Mesenchymal stem cell (in vitro differentiated cells and primary cell): Measurements from ENCODE around the gene ARHGAP6.

Experiments
- DNase-seq: peaks from one replicate; pipeline ENCODE4 v3.0.0-alpha.2; 2013
- H2AFZ ChIP-seq: one replicate; pipeline ENCODE4 v1.6.1; 2013; ENCODE audit warnings: low read depth, mild to moderate bottlenecking, control low read depth, inconsistent platforms, low read length, moderate library complexity
- H2AK5ac ChIP-seq: 2 replicates; pipeline ENCODE4 v1.6.1; 2013; ENCODE audit warnings: low read length, moderate library complexity, mild to moderate bottlenecking, inconsistent platforms; ENCODE audit not compliant: severe bottlenecking
- H2BK120ac ChIP-seq: one replicate; pipeline ENCODE4 v1.6.1; 2013; ENCODE audit warnings: low read depth, mild to moderate bottlenecking, inconsistent platforms, low read length, moderate library complexity
- H2BK12ac ChIP-seq, 2 experiments: one replicate each; pipeline ENCODE4 v1.6.1; 2013; ENCODE audit warnings: inconsistent platforms in 2 of 2, low read length in 2 of 2, mild to moderate bottlenecking in 2 of 2, moderate library complexity in 2 of 2, control low read depth in 1 of 2
- H2BK15ac ChIP-seq: one replicate; pipeline ENCODE4 v1.6.1; 2013; ENCODE audit warnings: mild to moderate bottlenecking, low read depth, inconsistent platforms; ENCODE audit not compliant: poor library complexity, severe bottlenecking
- H2BK5ac ChIP-seq: 2 replicates; pipeline ENCODE4 v1.6.1; 2013; ENCODE audit warnings: low read depth, mild to moderate bottlenecking, low read length, control low read depth, inconsistent platforms; ENCODE audit not compliant: poor library complexity, severe bottlenecking
- H3K14ac ChIP-seq, 2 experiments: one replicate each; pipeline ENCODE4 v1.6.1; 2013; ENCODE audit warnings: inconsistent platforms in 2 of 2, low read length in 2 of 2, control low read depth in 1 of 2, mild to moderate bottlenecking in 1 of 2, moderate library complexity in 1 of 2
- H3K18ac ChIP-seq, 2 experiments: one replicate each; pipeline ENCODE4 v1.6.1; 2013; ENCODE audit warnings: inconsistent platforms in 2 of 2, low read length in 2 of 2, control low read depth in 1 of 2, low read depth in 1 of 2, mild to moderate bottlenecking in 1 of 2
- H3K23ac ChIP-seq, 2 experiments: one replicate each; pipeline ENCODE4 v1.6.1; 2013; ENCODE audit warnings: inconsistent platforms in 2 of 2, low read length in 2 of 2, mild to moderate bottlenecking in 2 of 2, moderate library complexity in 2 of 2, control low read depth in 1 of 2
- H3K27ac ChIP-seq: 2 replicates; pipeline ENCODE4 v1.5.1; 2013; ENCODE audit warnings: mild to moderate bottlenecking, moderate library complexity, low read length, control low read depth, inconsistent platforms; ENCODE audit not compliant: poor library complexity, severe bottlenecking
- H3K27me3 ChIP-seq, 2 experiments: 2 replicates each; pipeline versions ENCODE4 v1.6.1 to v1.7.0; 2013; ENCODE audit warnings: low read length in 2 of 2, mild to moderate bottlenecking in 2 of 2, moderate library complexity in 2 of 2, control low read depth in 1 of 2, inconsistent platforms in 1 of 2; ENCODE audit not compliant: control insufficient read depth in 1 of 2, insufficient read depth in 1 of 2
- H3K36me3 ChIP-seq, 2 experiments: 2 replicates each; pipeline versions ENCODE4 v1.6.1 to v1.7.0; 2013; ENCODE audit warnings: low read length in 2 of 2, control low read depth in 1 of 2, inconsistent platforms in 1 of 2, low read depth in 1 of 2, mild to moderate bottlenecking in 1 of 2; ENCODE audit not compliant: insufficient read depth in 2 of 2, control insufficient read depth in 1 of 2
- H3K4ac ChIP-seq, 2 experiments: one replicate each; pipeline ENCODE4 v1.6.1; 2013; ENCODE audit warnings: inconsistent platforms in 2 of 2, low read length in 2 of 2, mild to moderate bottlenecking in 2 of 2, moderate library complexity in 2 of 2, control low read depth in 1 of 2, low read depth in 1 of 2
- H3K4me1 ChIP-seq: 2 replicates; pipeline ENCODE4 v1.6.1; 2013; ENCODE audit warnings: low read depth, low read length, control low read depth; ENCODE audit not compliant: control insufficient read depth, insufficient read depth
- H3K4me2 ChIP-seq: 2 replicates; pipeline ENCODE4 v1.6.1; 2013; ENCODE audit warnings: low read length, mild to moderate bottlenecking, inconsistent platforms; ENCODE audit not compliant: poor library complexity, severe bottlenecking
- H3K4me3 ChIP-seq, 2 experiments: 2 replicates each; pipeline versions ENCODE4 v1.5.1 to v1.7.0; 2013; ENCODE audit warnings: low read length in 2 of 2, mild to moderate bottlenecking in 2 of 2, control low read depth in 1 of 2, low read depth in 1 of 2; ENCODE audit not compliant: insufficient read depth in 1 of 2
- H3K79me1 ChIP-seq: replicated peaks from 2 replicates; pipeline ENCODE4 v1.6.1; 2013; ENCODE audit warnings: mild to moderate bottlenecking, control low read depth, low read length, inconsistent platforms; ENCODE audit not compliant: poor library complexity, severe bottlenecking
- H3K9ac ChIP-seq: 2 replicates; pipeline ENCODE4 v1.7.0; 2013; ENCODE audit warnings: mild to moderate bottlenecking, low read length, moderate library complexity
- H3K9me3 ChIP-seq: 2 replicates; pipeline ENCODE4 v1.7.0; 2013; ENCODE audit warnings: mild to moderate bottlenecking, low read length; ENCODE audit not compliant: control insufficient read depth
- H4K8ac ChIP-seq: one replicate; pipeline ENCODE4 v1.6.1; 2013; ENCODE audit warnings: inconsistent platforms, mild to moderate bottlenecking, low read length, moderate library complexity
- H4K91ac ChIP-seq: one replicate; pipeline ENCODE4 v1.6.1; 2013; ENCODE audit warnings: mild to moderate bottlenecking, low read length, inconsistent platforms
- WGBS: methylation state at CpG from one replicate; pipeline ENCODE4 v1.1.7; 2013; ENCODE audit warnings: mixed read lengths; 5-methylcytosine and 5-hydroxymethylcytosine counted together

ARHGAP6 gene

DNA sequence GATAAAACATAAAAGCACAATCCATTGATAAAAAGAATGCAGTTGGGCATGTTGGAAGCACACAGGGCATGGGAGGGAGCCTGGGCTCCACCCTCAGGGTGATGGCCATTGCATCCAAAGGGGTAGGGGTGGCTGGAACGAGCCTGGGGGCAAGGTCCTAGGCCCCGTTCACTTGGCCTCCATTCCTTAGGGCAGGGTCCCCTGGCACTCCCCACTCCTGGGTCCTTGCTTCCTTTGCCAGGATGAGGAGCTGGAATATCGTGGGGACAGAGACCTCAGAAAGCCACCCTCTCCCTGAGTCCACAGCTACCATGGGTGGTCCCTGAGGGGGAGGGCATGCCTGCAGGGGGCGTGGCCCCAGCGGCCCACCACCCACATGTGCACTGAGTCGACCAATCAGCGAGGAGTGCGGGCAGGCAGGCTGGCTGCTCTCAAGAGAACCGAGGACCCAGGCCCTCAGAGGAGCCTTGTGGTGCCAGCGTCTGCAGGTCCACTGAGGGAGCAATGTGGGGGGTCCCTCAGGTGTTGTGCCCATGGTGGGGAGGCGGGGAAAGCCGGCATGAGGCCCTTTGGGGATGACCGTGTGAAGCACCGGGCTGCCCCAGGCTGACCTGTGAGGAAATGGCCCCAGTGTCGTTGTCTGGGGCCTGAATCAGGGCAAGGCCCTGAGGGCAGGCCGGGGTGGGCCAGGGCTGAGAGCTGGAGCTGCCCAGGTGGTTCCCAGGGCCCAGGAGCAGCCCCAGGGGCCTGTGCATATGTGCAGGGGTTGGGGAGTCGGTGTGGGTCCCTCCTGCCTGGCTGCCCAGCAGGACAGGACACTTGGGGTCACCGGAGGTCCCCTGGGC lies 451.2 kb downstream of the ARHGAP6 start:
- Histone ChIP-seq H3K9me3 (no peaks in the 10 kb centered on the region), H3K14ac (no peak overlapping the region), H3K79me1 (no peaks in the 10 kb centered on the region), H2BK5ac (no peak overlapping the region), H2AK5ac (no peak overlapping the region), H3K36me3 (no peaks in the 10 kb centered on the region), H4K8ac (no peak overlapping the region), H3K23ac (no peak overlapping the region), H2BK120ac (no peak overlapping the region), H4K91ac (no peak overlapping the region), H3K27ac (no peak overlapping the region), H2BK15ac (peak overlapping the region; percentile 48), H3K4me1 (no peaks in the 10 kb centered on the region), H2AFZ (no peak overlapping the region), H3K9ac (no peak overlapping the region), H3K27me3 (no peaks in the 10 kb centered on the region), H3K18ac (no peak overlapping the region), H2BK12ac (no peak overlapping the region), H3K4me2 (no peak overlapping the region), H3K4ac (no peak overlapping the region), H3K4me3 (no peak overlapping the region)
- no peak for DNase-seq
- WGBS: 85% methylated on average over 15 of the region's 18 CpGs

DNA sequence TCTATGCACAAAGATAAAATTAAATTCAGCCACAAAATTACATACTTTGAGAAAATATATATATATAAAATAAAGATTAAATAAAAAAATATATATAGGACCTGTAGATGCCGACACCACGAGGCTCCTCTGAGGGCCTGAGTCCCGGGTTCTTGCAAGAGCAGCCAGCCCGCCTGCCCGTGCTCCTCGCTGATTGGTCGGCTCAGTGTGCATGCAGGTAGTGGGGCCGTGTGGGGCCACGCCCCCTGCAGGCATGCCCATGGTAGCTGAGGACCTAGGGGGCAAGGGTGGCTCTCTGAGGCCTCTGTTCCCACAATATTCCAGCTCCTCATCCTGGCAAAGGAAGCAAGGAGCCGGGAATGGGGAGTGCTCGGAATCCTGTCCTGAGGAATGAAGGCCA lies 453.0 kb downstream of the ARHGAP6 start:
- Histone ChIP-seq H3K4me3 (no peak overlapping the region), H3K4ac (no peak overlapping the region), H2AK5ac (no peak overlapping the region), H2BK12ac (no peak overlapping the region), H3K4me2 (no peak overlapping the region), H3K4me1 (no peaks in the 10 kb centered on the region), H2BK15ac (no peak overlapping the region), H3K27ac (no peak overlapping the region), H2BK120ac (no peak overlapping the region), H3K36me3 (no peaks in the 10 kb centered on the region), H3K79me1 (no peaks in the 10 kb centered on the region), H3K9ac (no peak overlapping the region), H3K27me3 (no peaks in the 10 kb centered on the region), H3K23ac (no peak overlapping the region), H3K14ac (no peak overlapping the region), H2BK5ac (no peak overlapping the region), H4K91ac (no peak overlapping the region), H3K9me3 (no peaks in the 10 kb centered on the region), H3K18ac (no peak overlapping the region), H2AFZ (no peak overlapping the region), H4K8ac (no peak overlapping the region)
- WGBS: 96% methylated on average over 9 of the region's 11 CpGs
- no peak for DNase-seq

DNA sequence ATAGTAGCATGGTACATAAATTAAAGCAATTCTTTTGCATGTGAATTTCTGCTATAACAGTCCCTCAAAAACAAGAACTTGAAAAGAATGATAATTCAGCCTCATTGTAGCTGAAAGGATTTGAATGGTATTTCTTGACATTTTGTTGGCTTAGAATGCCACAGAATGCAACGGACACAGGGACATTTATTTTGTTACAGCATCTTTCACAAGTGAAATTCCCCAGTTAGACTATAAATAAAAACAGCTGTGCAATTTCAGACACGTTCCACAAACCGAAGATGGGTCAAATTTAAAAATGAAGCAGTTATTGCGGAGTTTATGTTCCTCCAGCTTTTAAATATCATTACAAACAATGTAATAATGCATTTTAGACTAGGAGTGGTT lies 455.3 kb downstream of the ARHGAP6 start:
- Histone ChIP-seq H2AK5ac (no peak overlapping the region), H2BK15ac (no peak overlapping the region), H3K4me2 (no peak overlapping the region), H3K4me3 (peak overlapping the region in 1 of 2 experiments; percentile 44), H3K79me1 (no peaks in the 10 kb centered on the region), H3K4ac (no peak overlapping the region), H3K27ac (no peak overlapping the region), H3K4me1 (no peaks in the 10 kb centered on the region), H4K91ac (no peak overlapping the region), H2BK120ac (no peak overlapping the region), H3K23ac (no peak overlapping the region), H3K9ac (peak overlapping the region; percentile 82), H2BK5ac (no peak overlapping the region), H3K27me3 (no peaks in the 10 kb centered on the region), H2BK12ac (no peak overlapping the region), H3K14ac (no peak overlapping the region), H3K9me3 (no peaks in the 10 kb centered on the region), H4K8ac (no peak overlapping the region), H2AFZ (no peak overlapping the region), H3K36me3 (no peaks in the 10 kb centered on the region), H3K18ac (no peak overlapping the region)
- WGBS: 80% methylated on average over 1 of the region's 4 CpGs
- DNase-seq: no peak

DNA sequence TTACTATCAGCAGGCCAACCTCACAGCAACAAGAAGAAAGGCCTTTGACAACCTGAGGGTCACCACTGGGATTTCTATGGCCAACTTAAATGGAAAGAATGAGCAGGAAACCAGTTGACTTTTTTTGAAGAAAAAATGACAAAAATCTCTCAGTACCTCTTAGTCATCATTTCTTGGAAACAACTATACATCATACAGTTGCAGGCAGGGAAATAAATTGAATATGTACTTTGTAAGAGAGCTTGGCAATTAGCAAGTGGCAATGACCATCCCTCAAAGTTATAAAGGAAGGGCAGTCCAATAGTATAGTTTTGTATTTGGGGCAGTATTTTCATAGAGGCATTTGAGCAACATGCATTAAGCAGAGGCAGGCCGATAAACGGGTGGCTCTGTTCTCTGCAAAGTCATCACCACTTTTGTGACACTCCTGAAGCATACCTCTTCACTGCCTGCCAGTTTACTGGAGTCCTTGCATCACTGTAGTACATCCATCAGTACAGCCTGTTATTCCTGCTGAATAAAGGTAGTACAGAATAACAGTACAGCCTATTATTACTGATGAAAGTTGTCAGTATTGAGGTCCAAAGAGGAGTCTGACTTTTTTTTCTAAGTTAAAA lies 455.8 kb downstream of the ARHGAP6 start:
- Histone ChIP-seq H2AFZ (no peak overlapping the region), H4K91ac (no peak overlapping the region), H2BK12ac (no peak overlapping the region), H3K14ac (no peak overlapping the region), H3K4ac (no peak overlapping the region), H2BK15ac (no peak overlapping the region), H3K27me3 (no peaks in the 10 kb centered on the region), H3K9ac (no peak overlapping the region), H3K18ac (no peak overlapping the region), H3K4me2 (no peak overlapping the region), H3K23ac (no peak overlapping the region), H2AK5ac (no peak overlapping the region), H3K79me1 (no peaks in the 10 kb centered on the region), H3K4me3 (no peak overlapping the region), H2BK5ac (no peak overlapping the region), H3K4me1 (no peaks in the 10 kb centered on the region), H4K8ac (no peak overlapping the region), H3K9me3 (no peaks in the 10 kb centered on the region), H3K27ac (no peak overlapping the region), H2BK120ac (no peak overlapping the region), H3K36me3 (no peaks in the 10 kb centered on the region)
- WGBS: 100% methylated on average over 2 of the region's 2 CpGs
- DNase-seq: no peak
